Measurements from ENCODE around the gene GRID2.

GRCh38 chr4:93184053-93184452, 880.3 kb downstream of the GRID2 start:
- TF ChIP-seq CTCF (IDR thresholded peaks at IDR 0.05) (no peak), POLR2A (IDR thresholded peaks at IDR 0.05) (no peak)

All from thyroid gland (tissue), 4 donors.